ENCODE results near the gene CTSS. TPM values are rescaled to one million over a fixed set of nuclear protein-coding genes. Genes with fewer than 3 reads are reported as not detected.

The CTSS gene
- total RNA-seq, 1 experiment from 2014 or later = 0.57 TPM

- no peaks in the 10 kb centered on the region for H3K9me2 ChIP-seq (ENCODE audit: insufficient read depth)
- H3K9me3 ChIP-seq (ENCODE audit: control insufficient read depth in 1 of 2, insufficient read depth in 1 of 2, low read depth in 1 of 2, low read length in 2 of 2) = no peaks in the 10 kb centered on the region
- no peak overlapping the region for H3K9ac ChIP-seq (ENCODE audit: low read length)
- DNase-seq (ENCODE audit: low read depth, low spot score) (no peak), ATAC-seq (no peak)
- no peaks in the 10 kb centered on the region for H3K4me1 ChIP-seq (ENCODE audit: control insufficient read depth in 1 of 2, insufficient read depth in 2 of 2, low read length in 2 of 2)
- H3K27ac ChIP-seq (ENCODE audit: low read depth, low read length) = no peak overlapping the region
- CTCF ChIA-PET = no interaction called here
- H3K79me2 ChIP-seq (ENCODE audit: insufficient read depth, low read length) = no peaks in the 10 kb centered on the region
- POLR2A ChIA-PET = no interaction called here
- no peak for TF ChIP-seq SIN3A (IDR thresholded peaks at IDR 0.05; ENCODE audit: low read depth)
- no peak for TF ChIP-seq TCF7L2 (IDR thresholded peaks at IDR 0.05; ENCODE audit: borderline replicate concordance, extremely low read depth, insufficient read depth, insufficient read length)
- no peak for TF ChIP-seq ELF1 (IDR thresholded peaks at IDR 0.05; ENCODE audit: borderline replicate concordance, low read depth)
- TF ChIP-seq EZH2phosphoT487 (IDR thresholded peaks at IDR 0.05; ENCODE audit: borderline replicate concordance) = no peak
- TF ChIP-seq EZH2 (IDR thresholded peaks at IDR 0.05) = no peak
- TF ChIP-seq JUND (IDR thresholded peaks at IDR 0.05) = no peak
- no peak for TF ChIP-seq FOSL1 (IDR thresholded peaks at IDR 0.05; ENCODE audit: low read depth)
- TF ChIP-seq EGR1 (IDR thresholded peaks at IDR 0.05; ENCODE audit: low read depth) = no peak
- no peak for TF ChIP-seq YY1 (IDR thresholded peaks at IDR 0.05; ENCODE audit: extremely low read depth, insufficient replicate concordance, low read depth, low read length)
- no peak for TF ChIP-seq CEBPB (IDR thresholded peaks at IDR 0.05; ENCODE audit: low read depth)
- TF ChIP-seq ATF3 (IDR thresholded peaks at IDR 0.05) = no peak
- TF ChIP-seq SP1 (IDR thresholded peaks at IDR 0.05; ENCODE audit: low read depth) = no peak
- no peak for TF ChIP-seq POLR2AphosphoS5 (IDR thresholded peaks at IDR 0.05; ENCODE audit: low read depth, low read length)
- TF ChIP-seq ZBTB33 (IDR thresholded peaks at IDR 0.05; ENCODE audit: extremely low read depth, insufficient replicate concordance, low read length) = no peak
- no peak for TF ChIP-seq POLR2A (IDR thresholded peaks at IDR 0.05; ENCODE audit: borderline replicate concordance, extremely low read depth, insufficient read depth, insufficient read length)
- TF ChIP-seq ZNF274 (IDR thresholded peaks at IDR 0.05; ENCODE audit: low read depth, low read length) = no peak
- no peak for TF ChIP-seq CBX3 (IDR thresholded peaks at IDR 0.05; ENCODE audit: low read depth)
- no peak for TF ChIP-seq RAD21 (IDR thresholded peaks at IDR 0.05; ENCODE audit: low read depth)
- H3K4me2 ChIP-seq (ENCODE audit: low read length) = no peak overlapping the region
- H3K27me3 ChIP-seq (ENCODE audit: insufficient read depth, low read length) = no peaks in the 10 kb centered on the region
- no peak overlapping the region for H2AFZ ChIP-seq (ENCODE audit: low read depth, low read length, poor library complexity, severe bottlenecking)
- intact Hi-C loops (cut with micrococcal nuclease) = no loop called here
- RAD21 ChIA-PET (ENCODE audit: low non-redundant PET in 1 of 2, low total read pairs in 2 of 2, uncharacterized antibody in 2 of 2, unreplicated experiment in 2 of 2) = no interaction called here
- H3K4me3 ChIP-seq (replicated peaks in 1 of 2; ENCODE audit: low read depth in 1 of 2, low read length in 2 of 2) = no peak overlapping the region
- no peaks in the 10 kb centered on the region for H4K20me1 ChIP-seq (ENCODE audit: insufficient read depth)
- no TSS peak for BruUV-seq (replicated peaks)
- no peaks in the 10 kb centered on the region for H3K36me3 ChIP-seq (ENCODE audit: control insufficient read depth in 1 of 2, insufficient read depth in 2 of 2, low read length in 2 of 2)
Observed at GRCh38 chr1:150799089-150799488, 33.5 kb upstream of the CTSS start.
